Measurements from ENCODE around the gene PTOV1. TPM values are rescaled to one million over a fixed set of nuclear protein-coding genes. Genes with fewer than 3 reads are reported as not detected.
A peak's percentile ranks its signal among the peaks of the same experiment; 100 is the strongest.

PTOV1 gene
- total RNA-seq, 4 donors from 2014 or later, result 62.3 to 203 (median 66.8) TPM

- H3K4me3 ChIP-seq, result no peak overlapping the region
- H3K36me3 ChIP-seq, result no peaks in the 10 kb centered on the region
- in situ Hi-C loops (cut with MboI; ENCODE audit: low pct_ligation_motif_present in 1 of 4, low pct_unique_long_range_greater_than_20kb in 1 of 4, low sequenced_read_pairs in 3 of 4), result no loop called here
- no peaks in the 10 kb centered on the region for H3K9me3 ChIP-seq
- H3K27me3 ChIP-seq, result no peaks in the 10 kb centered on the region
- H3K27ac ChIP-seq, result no peak overlapping the region
- intact Hi-C loops (cut with DNase I; ENCODE audit: low total_unique reads), result no loop called here
- DNase-seq, result no peak
- TF ChIP-seq POLR2AphosphoS5 (IDR thresholded peaks at IDR 0.05) (no peak), POLR2A (IDR thresholded peaks at IDR 0.05) (no peak), CTCF (IDR thresholded peaks at IDR 0.05) (no peak), EP300 (IDR thresholded peaks at IDR 0.05; ENCODE audit: low read depth) (no peak)
- H3K4me1 ChIP-seq, result peaks cover 11 to 22% (median 16%) of the 10 kb centered on the region in 4 donors
- 77 to 83% methylated on average over 4 to 10 of the region's 10 CpGs for WGBS, 2 donors (ENCODE audit: low coverage in 1 of 2)
Observed at GRCh38 chr19:49847731-49848696, 2.9 kb upstream of the PTOV1 start.

- DNase-seq, result no peak
- Histone ChIP-seq H3K9me3 (no peaks in the 10 kb centered on the region), H3K4me3 (no peak overlapping the region), H3K4me1 (peaks cover 15 to 29% (median 18%) of the 10 kb centered on the region in 4 donors), H3K27me3 (no peaks in the 10 kb centered on the region), H3K36me3 (no peaks in the 10 kb centered on the region), H3K27ac (no peak overlapping the region)
- WGBS, 2 donors (ENCODE audit: low coverage in 1 of 2), result 83 to 90% methylated on average over 3 of the region's 3 CpGs
- no peak for TF ChIP-seq POLR2A (IDR thresholded peaks at IDR 0.05)
- TF ChIP-seq CTCF (IDR thresholded peaks at IDR 0.05), result no peak
- no peak for TF ChIP-seq EP300 (IDR thresholded peaks at IDR 0.05; ENCODE audit: low read depth)
- no peak for TF ChIP-seq POLR2AphosphoS5 (IDR thresholded peaks at IDR 0.05)
- intact Hi-C loops (cut with DNase I; ENCODE audit: low total_unique reads), result no loop called here
- in situ Hi-C loops (cut with MboI; ENCODE audit: low pct_ligation_motif_present in 1 of 4, low pct_unique_long_range_greater_than_20kb in 1 of 4, low sequenced_read_pairs in 3 of 4), result no loop called here
Observed at GRCh38 chr19:49848938-49849337, 2.0 kb upstream of the PTOV1 start.

GRCh38 chr19:49849433-49850220, 1.3 kb upstream of the PTOV1 start:
- Histone ChIP-seq H3K27me3 (no peaks in the 10 kb centered on the region), H3K27ac (peak overlapping the region; percentile 97 to 100 (median 99)), H3K36me3 (no peaks in the 10 kb centered on the region), H3K9me3 (no peaks in the 10 kb centered on the region), H3K4me1 (peaks cover 15 to 30% (median 22%) of the 10 kb centered on the region in 4 donors), H3K4me3 (peak overlapping the region in 3 of 4 donors; percentile 79 to 98 (median 95))
- 85% methylated on average over 8 to 15 of the region's 15 CpGs for WGBS, 2 donors (ENCODE audit: low coverage in 1 of 2)
- no peak for TF ChIP-seq EP300 (IDR thresholded peaks at IDR 0.05; ENCODE audit: low read depth)
- TF ChIP-seq POLR2A (IDR thresholded peaks at IDR 0.05), result no peak
- no peak for TF ChIP-seq POLR2AphosphoS5 (IDR thresholded peaks at IDR 0.05)
- TF ChIP-seq CTCF (IDR thresholded peaks at IDR 0.05), result no peak
- DNase-seq, result no peak
- intact Hi-C loops (cut with DNase I; ENCODE audit: low total_unique reads), result loop anchor here (5.0 kb wide), 1 partner anchor 32 kb away; the partner anchor contains the start of gene MED25
- in situ Hi-C loops (cut with MboI; ENCODE audit: low pct_ligation_motif_present in 1 of 4, low pct_unique_long_range_greater_than_20kb in 1 of 4, low sequenced_read_pairs in 3 of 4), result loop anchor here in 1 of 4 donors (25.0 kb wide), 1 partner anchor 362 kb away; the partner anchor contains the start of genes RPL13A and RPS11

GRCh38 chr19:49850221-49850486, 805 bp upstream of the PTOV1 start:
- peak overlapping the region in 3 of 4 donors; percentile 79 to 98 (median 95) for H3K4me3 ChIP-seq
- intact Hi-C loops (cut with DNase I; ENCODE audit: low total_unique reads) (loop anchor here (5.0 kb wide), 1 partner anchor 33 kb away; the partner anchor contains the start of gene MED25), in situ Hi-C loops (cut with MboI; ENCODE audit: low pct_ligation_motif_present in 1 of 4, low pct_unique_long_range_greater_than_20kb in 1 of 4, low sequenced_read_pairs in 3 of 4) (loop anchor here in 1 of 4 donors (25.0 kb wide), 1 partner anchor 363 kb away; the partner anchor contains the start of genes RPL13A and RPS11)
- no peak for TF ChIP-seq EP300 (IDR thresholded peaks at IDR 0.05; ENCODE audit: low read depth)
- no peak for TF ChIP-seq CTCF (IDR thresholded peaks at IDR 0.05)
- no peak for TF ChIP-seq POLR2A (IDR thresholded peaks at IDR 0.05)
- TF ChIP-seq POLR2AphosphoS5 (IDR thresholded peaks at IDR 0.05), result no peak
- no peaks in the 10 kb centered on the region for H3K9me3 ChIP-seq
- peaks cover 15 to 30% (median 22%) of the 10 kb centered on the region in 4 donors for H3K4me1 ChIP-seq
- no peaks in the 10 kb centered on the region for H3K36me3 ChIP-seq
- H3K27ac ChIP-seq, result peak overlapping the region; percentile 97 to 100 (median 99)
- 47 to 56% methylated on average over 4 to 12 of the region's 12 CpGs for WGBS, 2 donors (ENCODE audit: low coverage in 1 of 2)
- DNase-seq, result no peak
- no peaks in the 10 kb centered on the region for H3K27me3 ChIP-seq

Data from transverse colon (tissue), 4 donors.